Superior temporal gyrus (tissue), 1 donor: ENCODE results near the gene LDLRAD3.
A peak's percentile ranks its signal among the peaks of the same experiment; 100 is the strongest.

Experiments
- DNase-seq: peaks from one replicate; pipeline ENCODE4 v3.0.0-alpha.2; 2016; ENCODE audit errors: extremely low spot score

LDLRAD3 gene

DNA sequence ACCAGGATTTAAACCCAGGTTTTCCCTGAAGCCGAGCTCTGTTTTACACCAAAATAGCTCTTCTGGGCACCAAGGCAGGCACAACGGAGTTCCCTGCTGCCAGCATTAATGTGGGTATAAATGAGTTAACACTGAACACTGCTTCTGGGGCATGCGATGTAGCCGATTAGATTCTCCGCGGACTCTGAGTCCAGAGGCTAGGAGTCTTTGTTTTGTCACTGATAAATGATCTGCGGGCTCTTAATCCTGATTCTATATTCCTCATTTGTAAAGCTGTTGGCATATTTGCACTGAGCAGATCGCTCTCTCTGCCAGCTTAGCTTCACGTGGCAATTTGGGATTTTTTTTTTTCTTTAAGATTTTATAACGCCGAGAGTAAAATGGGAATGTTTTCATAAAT is 16.8 kb upstream of the LDLRAD3 start:
- peak; percentile 53 for DNase-seq

DNA sequence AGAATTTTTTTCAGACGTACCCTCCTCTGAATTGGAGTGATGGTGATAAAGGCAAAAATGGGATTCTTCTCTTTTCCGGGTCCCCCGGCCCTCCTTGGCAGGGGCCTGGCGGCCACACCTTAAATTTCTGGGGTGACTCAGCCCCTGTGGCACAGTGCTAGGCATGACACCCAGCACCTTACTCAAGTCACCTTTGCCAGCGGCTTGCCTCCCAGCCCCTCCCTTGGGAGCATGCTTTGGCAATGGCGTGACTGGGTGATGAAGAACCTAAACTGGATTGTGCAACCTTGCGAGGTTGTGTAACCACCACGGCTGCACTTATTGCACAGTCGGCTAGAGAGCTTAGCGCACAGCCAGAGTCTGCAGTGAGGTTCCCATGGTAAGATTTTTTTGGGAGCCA is 16.2 kb upstream of the LDLRAD3 start:
- no peak for DNase-seq

DNA sequence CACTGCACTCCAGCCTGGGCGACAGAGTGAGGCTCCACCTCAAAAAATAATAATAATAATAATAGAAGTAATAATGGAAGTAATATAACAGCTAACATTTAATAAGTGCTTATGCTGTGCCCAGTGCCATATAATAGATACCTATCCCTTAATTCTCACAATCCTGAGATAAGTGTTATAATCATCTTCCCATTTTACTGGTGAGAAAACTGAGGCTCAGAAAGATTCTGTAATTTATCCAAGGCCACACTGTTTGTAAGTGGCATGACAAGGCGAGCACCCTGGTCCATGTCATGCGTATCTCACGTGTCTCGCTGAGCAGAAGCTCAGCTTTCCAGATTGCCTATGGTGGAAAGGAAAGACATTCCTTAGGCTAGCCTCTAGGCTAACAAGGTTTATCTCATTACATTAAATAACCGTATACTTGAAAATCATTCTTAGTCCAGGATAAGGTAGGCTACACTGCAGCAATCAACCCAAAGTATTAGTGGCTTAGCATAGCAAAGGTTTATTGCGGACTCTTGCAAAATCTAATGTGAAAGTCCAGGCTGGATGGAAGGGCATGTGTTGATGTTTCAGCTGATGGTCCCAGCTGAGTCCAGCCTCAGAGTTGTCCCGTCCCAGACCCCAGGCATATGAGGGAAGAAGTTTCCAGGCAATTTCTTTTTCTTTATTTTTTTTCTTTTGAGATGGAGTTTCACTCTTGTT is 15.0 kb upstream of the LDLRAD3 start:
- no peak for DNase-seq

GRCh38 chr11:35930466-35930865 is 13.4 kb upstream of the LDLRAD3 start:
- no peak for DNase-seq

DNA sequence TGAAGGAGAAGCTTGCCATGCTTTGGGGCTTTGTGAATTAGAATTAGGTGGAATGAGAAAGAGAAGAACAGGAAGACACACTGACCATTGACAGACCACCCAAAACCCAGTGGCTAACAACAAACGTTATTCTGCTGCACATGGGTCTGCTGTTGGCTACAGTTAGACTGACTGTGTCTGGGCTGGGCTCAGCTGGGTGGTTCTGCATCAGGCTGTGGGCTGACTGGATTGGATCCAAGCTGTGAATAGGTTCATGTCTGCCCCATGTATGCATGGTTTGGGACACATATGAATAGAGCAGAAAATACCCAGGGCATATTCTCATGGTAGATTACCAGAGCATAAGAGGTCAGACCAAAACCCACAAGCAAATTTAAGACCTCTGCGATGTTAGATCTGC is 11.7 kb upstream of the LDLRAD3 start:
- DNase-seq: no peak

DNA sequence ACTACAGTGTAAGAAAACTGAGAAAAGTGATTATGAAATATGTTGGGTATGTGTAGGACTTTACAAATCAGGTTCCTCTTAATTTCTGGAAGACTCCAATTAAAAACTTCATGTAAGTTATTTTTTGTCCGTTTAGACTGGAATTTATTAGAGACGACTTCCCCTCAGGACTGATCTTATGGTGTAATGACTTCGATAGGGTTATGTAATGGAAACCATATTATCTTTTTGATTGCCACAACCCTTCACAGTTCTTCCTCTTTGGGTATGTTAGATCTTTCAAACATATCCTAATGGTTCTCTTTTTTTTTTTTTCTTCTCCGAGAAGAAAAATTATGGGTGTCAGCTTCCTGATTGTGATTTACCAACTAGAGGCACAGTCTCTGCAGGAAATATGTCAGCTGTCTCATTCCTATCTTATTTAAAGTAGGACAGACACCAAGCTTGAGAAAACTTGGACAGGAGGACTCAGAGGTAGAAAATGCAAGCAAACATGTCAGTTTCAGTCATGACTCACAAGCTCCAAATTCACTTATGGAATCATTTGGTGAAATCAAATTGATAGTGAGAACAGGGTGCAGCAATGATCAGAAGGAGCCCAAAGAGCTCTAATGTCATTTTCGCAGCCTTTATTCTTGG is 11.1 kb upstream of the LDLRAD3 start:
- no peak for DNase-seq

DNA sequence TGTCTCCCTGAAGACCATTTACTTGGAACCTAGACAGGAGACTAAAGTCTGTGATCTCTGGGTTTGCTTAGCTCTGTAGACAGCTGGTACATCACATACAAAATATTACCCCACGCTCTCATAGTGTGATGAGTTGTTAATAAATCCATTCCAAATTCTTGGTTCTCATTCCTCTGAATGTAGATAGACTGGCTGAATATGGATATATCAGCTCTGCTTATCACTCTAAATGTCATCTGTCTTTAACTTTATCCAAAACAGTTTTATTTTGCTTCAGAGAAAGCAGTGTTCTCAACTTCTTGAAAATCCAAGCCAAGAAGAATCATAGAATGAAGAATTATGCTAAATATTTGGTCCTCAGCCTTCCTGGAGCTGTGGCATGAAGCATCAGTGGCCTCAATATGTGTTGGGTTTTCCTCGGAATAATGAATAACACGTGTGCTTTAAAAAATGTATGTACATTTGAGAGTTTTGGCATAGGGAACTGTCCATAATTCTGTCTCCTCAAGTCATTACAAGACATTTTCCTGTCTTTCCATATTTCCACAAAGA is 10.5 kb upstream of the LDLRAD3 start:
- no peak for DNase-seq

GRCh38 chr11:35934271-35934670 is 9.6 kb upstream of the LDLRAD3 start:
- no peak for DNase-seq

DNA sequence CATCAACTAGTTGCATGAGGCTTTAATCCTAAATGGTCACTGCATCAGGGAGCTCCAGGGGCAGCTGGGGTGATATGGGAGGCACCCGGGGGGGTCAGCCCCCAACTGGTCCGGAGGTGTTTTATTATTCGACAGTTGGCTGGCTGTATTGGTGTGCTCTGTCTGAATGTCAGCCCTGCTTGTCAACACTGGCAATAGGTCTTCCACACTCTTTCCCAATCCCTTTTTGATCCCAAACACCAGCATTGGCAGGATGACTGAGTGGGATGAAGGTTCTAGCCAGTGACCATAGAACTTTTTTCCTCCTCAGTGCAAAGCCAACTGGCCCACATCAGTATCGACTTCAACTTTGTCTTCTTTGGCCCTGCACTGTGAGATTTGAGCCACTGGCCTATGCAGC is 8.9 kb upstream of the LDLRAD3 start:
- DNase-seq: no peak

GRCh38 chr11:35935390-35935789 is 8.5 kb upstream of the LDLRAD3 start:
- no peak for DNase-seq

DNA sequence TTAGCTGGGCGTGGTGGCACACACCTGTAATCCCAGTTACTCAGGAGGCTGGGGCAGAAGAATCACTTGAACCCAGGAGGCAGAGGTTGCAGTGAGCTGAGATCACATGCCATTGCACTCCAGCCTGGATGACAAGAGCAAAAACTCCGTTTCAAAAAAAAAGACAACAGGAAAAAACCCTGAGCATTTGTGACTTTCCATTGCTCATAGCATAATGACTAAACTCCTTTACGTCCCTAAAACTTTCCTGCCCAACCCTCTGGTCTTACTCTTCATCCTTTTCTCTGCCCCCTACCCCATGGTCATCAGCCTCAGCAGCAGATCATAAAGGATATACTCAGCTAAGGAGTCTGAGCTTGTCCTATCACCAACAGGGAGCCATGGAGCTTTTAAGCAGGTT is 6.8 kb upstream of the LDLRAD3 start:
- no peak for DNase-seq

GRCh38 chr11:35937700-35938099 is 6.2 kb upstream of the LDLRAD3 start:
- DNase-seq: no peak

GRCh38 chr11:35938231-35938630 is 5.6 kb upstream of the LDLRAD3 start:
- DNase-seq: no peak

- DNase-seq: no peak
These were observed 553 bp upstream of the LDLRAD3 start for GRCh38 chr11:35943309-35943708.

GRCh38 chr11:35944503-35945136 is 758 bp downstream of the LDLRAD3 start:
- no peak for DNase-seq

- no peak for DNase-seq
These were observed 1.3 kb downstream of the LDLRAD3 start for GRCh38 chr11:35945137-35945518.

GRCh38 chr11:35946766-35947165 is 2.9 kb downstream of the LDLRAD3 start:
- DNase-seq: no peak

- no peak for DNase-seq
These were observed 3.6 kb downstream of the LDLRAD3 start for GRCh38 chr11:35947437-35947836.

DNA sequence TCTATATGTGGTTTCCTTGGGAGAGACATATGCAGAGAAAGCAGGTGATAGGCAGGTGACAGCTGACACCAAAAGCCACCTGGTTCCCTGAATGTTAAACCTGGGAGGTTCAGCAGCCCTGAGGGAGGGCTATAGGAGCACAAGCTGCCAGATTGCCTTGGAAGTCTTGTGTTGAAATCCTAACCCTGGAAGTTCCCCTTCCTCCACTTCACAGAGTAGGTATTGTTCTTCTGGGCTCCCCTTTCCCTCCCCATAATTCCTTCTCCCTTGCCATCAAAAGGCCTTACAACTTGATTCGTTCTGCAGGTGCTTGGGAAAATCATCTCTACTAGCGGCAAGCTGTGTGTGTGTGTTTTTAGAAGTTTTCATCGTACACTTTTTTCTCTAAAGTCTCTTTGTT is 5.4 kb downstream of the LDLRAD3 start:
- DNase-seq: no peak

GRCh38 chr11:35950082-35950481 is 6.2 kb downstream of the LDLRAD3 start:
- DNase-seq: no peak

- DNase-seq: no peak
These were observed 7.8 kb downstream of the LDLRAD3 start for GRCh38 chr11:35951680-35952079.

- DNase-seq: peak; percentile 61
These were observed 9.4 kb downstream of the LDLRAD3 start for GRCh38 chr11:35953081-35953760.
